T-helper 22 cell (primary cell): ENCODE data around the gene ARF3.
"Not testable (repeated sequence)": the region's sequence is repeated elsewhere in the genome, so short reads cannot be mapped to it uniquely, and the experiment has no call there.

Source experiments
- DNase-seq: peaks from one replicate; pipeline ENCODE4 v3.0.0-alpha.2; 2020; ENCODE audit warnings: low read depth

ARF3 gene

GRCh38 chr12:48929551-48929950 lies 27.7 kb downstream of the ARF3 start:
- DNase-seq = no peak

- DNase-seq = no peak
These were observed 30.0 kb downstream of the ARF3 start for GRCh38 chr12:48927261-48927660.

- DNase-seq = peak; percentile 71
These were observed 31.8 kb downstream of the ARF3 start, which contains the start of gene FKBP11 for GRCh38 chr12:48925304-48926011. FKBP11 (minus strand) TSS chr12:48925492; CDS start chr12:48925428, 64 bp downstream.

- DNase-seq = peak; percentile 59
These were observed 32.5 kb downstream of the ARF3 start for GRCh38 chr12:48924617-48925303.

- no peak for DNase-seq
These were observed 34.2 kb downstream of the ARF3 start for GRCh38 chr12:48923117-48923516.

- DNase-seq = no peak
These were observed 39.3 kb downstream of the ARF3 start for GRCh38 chr12:48917857-48918537.

GRCh38 chr12:48910196-48910595 lies 47.1 kb downstream of the ARF3 start:
- no peak for DNase-seq

GRCh38 chr12:48909698-48910097 lies 47.6 kb downstream of the ARF3 start:
- DNase-seq = not testable (repeated sequence)

- no peak for DNase-seq
These were observed 50.0 kb downstream of the ARF3 start for GRCh38 chr12:48907245-48907644.

GRCh38 chr12:48903982-48904411 lies 53.3 kb downstream of the ARF3 start:
- DNase-seq = peak; percentile 65

GRCh38 chr12:48903363-48903981 lies 53.8 kb downstream of the ARF3 start:
- DNase-seq = no peak

GRCh38 chr12:48901278-48901677 lies 56.0 kb downstream of the ARF3 start:
- no peak for DNase-seq

GRCh38 chr12:48899651-48900050 lies 57.6 kb downstream of the ARF3 start:
- DNase-seq = no peak

GRCh38 chr12:48894271-48894670 lies 63.0 kb downstream of the ARF3 start:
- no peak for DNase-seq

- peak; percentile 28 for DNase-seq
These were observed 66.4 kb downstream of the ARF3 start for GRCh38 chr12:48890657-48891418.

GRCh38 chr12:48889679-48890078 lies 67.6 kb downstream of the ARF3 start:
- DNase-seq = no peak
